Right lobe of liver (tissue), 6 donors: ENCODE measurements around the gene HOXD13. TPM values are rescaled to one million over a fixed set of nuclear protein-coding genes. Genes with fewer than 3 reads are reported as not detected.

ENCODE experiments used
- ATAC-seq, 4 donors: fragments of 200-7000 bp; cut with Tn5 transposase; one replicate each; pipeline ENCODE4 v1.9.1; 2020; ENCODE audit warnings: mild to moderate bottlenecking in 4 of 4, moderate library complexity in 4 of 4
- DNase-seq, 3 donors: peaks; one replicate each; pipeline ENCODE4 v3.0.0-alpha.2; 2020
- H3K27ac ChIP-seq, 3 donors: fragments of 200-600 bp; one replicate each; pipeline ENCODE4 v1.8.0; 2022
- H3K27me3 ChIP-seq, 2 donors: fragments of 200-600 bp; one replicate each; pipeline ENCODE4 v1.8.0; 2022
- H3K36me3 ChIP-seq, 4 donors: fragments of 200-600 bp; sonication (generic) in 1 of 4; one replicate each; pipeline versions ENCODE4 v1.5.1 to v1.8.0; 2017 to 2022; ENCODE audit warnings: control low read depth in 1 of 4
- H3K4me1 ChIP-seq, 4 donors: fragments of 200-600 bp; sonication (generic) in 1 of 4; one replicate each; pipeline versions ENCODE4 v1.5.1 to v1.8.0; 2017 to 2022; ENCODE audit warnings: control low read depth in 1 of 4
- H3K4me3 ChIP-seq, 3 donors: fragments of 200-600 bp; one replicate each; pipeline ENCODE4 v1.8.0; 2022
- H3K9me3 ChIP-seq, 4 donors: fragments of 200-600 bp; sonication (generic) in 1 of 4; one replicate each; pipeline versions ENCODE4 v1.5.1 to v1.8.0; 2017 to 2022; ENCODE audit warnings: control low read depth in 1 of 4
- POLR2A ChIP-seq: fragments of 450-650 bp; IDR thresholded peaks from one replicate; pipeline ENCODE4 v1.6.1; 2017; ENCODE audit warnings: antibody characterized with exemption, mild to moderate bottlenecking
- WGBS: methylation state at CpG from one replicate; pipeline ENCODE4 v1.1.6; 2018; ENCODE audit warnings: low coverage, low lambda C conversion rate; ENCODE audit not compliant: insufficient coverage; ENCODE audit errors: missing lambda C conversion rate; 5-methylcytosine and 5-hydroxymethylcytosine counted together
- intact Hi-C, 2 donors: fragments of 100-400 bp; cut with DNase I; formaldehyde crosslinking; loops; one replicate each; pipeline versions ENCODE4 v1.11.2 to v1.14.1; 2022
- total RNA-seq, 6 experiments: library from RNA; depleted of rRNA in 2 of 6; stranded (reverse); fragments of >200 nt in 2 of 6; fragmentation: NEBNext Ultra II Directional in 3 of 6; extraction: Animal tissue kit (Norgen Biotek cat#: 25700) in 3 of 6; gene quantifications; one replicate each; pipeline versions ENCODE4 v1.1.0 to v1.2.4, GENCODE V29; 2016 to 2023
- TF ChIP-seq, protein P1 (sequence below), 4 donors: fragments of 200-600 bp in 3 of 4; fragments of 450-650 bp in 1 of 4; IDR thresholded peaks; one replicate each; pipeline versions ENCODE4 v1.5.1 to v1.8.0; 2016 to 2022; ENCODE audit warnings: antibody characterized with exemption in 4 of 4, mild to moderate bottlenecking in 2 of 4
- donor health status: DM: no; HTN: yes; CAD: no.
- donor health status: DM: no; HTN: no; CAD: no.
- donor health status: DM: no; HTN: no; CAD: no.
- donor health status: DM: no; HTN: yes; CAD: no.
- donor health status: DM: no; HTN: yes; CAD: no.

The HOXD13 gene
- total RNA-seq, 6 experiments from 2014 or later = not detected

GRCh38 chr2:176088937-176089842 lies 3.3 kb upstream of the HOXD13 start:
- Histone ChIP-seq H3K27me3 (peaks cover 40 to 70% of the 10 kb centered on the region in 2 donors), H3K4me1 (peaks cover 0 to 16% (median 4%) of the 10 kb centered on the region in 4 donors), H3K4me3 (no peak overlapping the region), H3K27ac (no peak overlapping the region), H3K36me3 (no peaks in the 10 kb centered on the region), H3K9me3 (no peaks in the 10 kb centered on the region)
- no peak for DNase-seq
- TF ChIP-seq POLR2A = no peak
- TF ChIP-seq, protein P1, sequence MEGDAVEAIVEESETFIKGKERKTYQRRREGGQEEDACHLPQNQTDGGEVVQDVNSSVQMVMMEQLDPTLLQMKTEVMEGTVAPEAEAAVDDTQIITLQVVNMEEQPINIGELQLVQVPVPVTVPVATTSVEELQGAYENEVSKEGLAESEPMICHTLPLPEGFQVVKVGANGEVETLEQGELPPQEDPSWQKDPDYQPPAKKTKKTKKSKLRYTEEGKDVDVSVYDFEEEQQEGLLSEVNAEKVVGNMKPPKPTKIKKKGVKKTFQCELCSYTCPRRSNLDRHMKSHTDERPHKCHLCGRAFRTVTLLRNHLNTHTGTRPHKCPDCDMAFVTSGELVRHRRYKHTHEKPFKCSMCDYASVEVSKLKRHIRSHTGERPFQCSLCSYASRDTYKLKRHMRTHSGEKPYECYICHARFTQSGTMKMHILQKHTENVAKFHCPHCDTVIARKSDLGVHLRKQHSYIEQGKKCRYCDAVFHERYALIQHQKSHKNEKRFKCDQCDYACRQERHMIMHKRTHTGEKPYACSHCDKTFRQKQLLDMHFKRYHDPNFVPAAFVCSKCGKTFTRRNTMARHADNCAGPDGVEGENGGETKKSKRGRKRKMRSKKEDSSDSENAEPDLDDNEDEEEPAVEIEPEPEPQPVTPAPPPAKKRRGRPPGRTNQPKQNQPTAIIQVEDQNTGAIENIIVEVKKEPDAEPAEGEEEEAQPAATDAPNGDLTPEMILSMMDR (IDR thresholded peaks at IDR 0.05) = no peak
- WGBS = 7% methylated on average over 6 of the region's 6 CpGs
- ATAC-seq = no peak
- intact Hi-C loops = loop anchor here in 1 of 2 donors (10.0 kb wide), 1 partner anchor 404 kb away; no protein-coding TSS in a partner anchor

DNA sequence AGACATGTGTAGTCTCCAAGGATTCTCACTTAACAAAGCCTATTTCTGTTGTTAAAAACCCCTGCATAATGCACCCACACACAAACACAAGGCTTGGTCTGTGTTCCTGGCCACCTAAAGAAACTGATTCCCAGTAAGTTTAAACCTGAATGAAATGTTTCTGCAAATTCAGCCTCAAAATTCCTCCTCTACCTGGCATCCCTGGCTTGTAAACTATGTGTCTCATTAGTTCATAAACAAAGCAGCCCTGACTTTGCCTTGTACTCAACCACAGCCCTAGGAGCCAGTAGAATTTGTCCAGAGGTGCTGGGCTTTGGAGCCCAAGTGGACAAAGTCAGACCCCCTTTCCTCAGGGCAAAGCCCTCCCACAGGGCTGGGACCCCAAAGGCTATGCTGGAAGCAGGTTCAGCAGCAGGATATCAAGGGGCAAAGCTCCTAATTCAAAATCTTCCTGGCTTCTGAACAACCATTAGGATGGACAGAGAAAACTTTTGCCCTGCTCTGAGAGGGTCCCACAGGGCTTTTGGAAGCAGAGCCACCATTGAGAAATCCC lies 2.6 kb upstream of the HOXD13 start:
- Histone ChIP-seq H3K27me3 (peaks cover 40 to 74% of the 10 kb centered on the region in 2 donors), H3K4me3 (no peak overlapping the region), H3K4me1 (peaks cover 0 to 16% (median 4%) of the 10 kb centered on the region in 4 donors), H3K9me3 (no peaks in the 10 kb centered on the region), H3K36me3 (no peaks in the 10 kb centered on the region), H3K27ac (no peak overlapping the region)
- intact Hi-C loops = loop anchor here (10.0 kb wide), 2 partner anchors 405 to 735 kb away; no protein-coding TSS in a partner anchor
- no peak for ATAC-seq
- no peak for DNase-seq
- no peak for TF ChIP-seq POLR2A
- TF ChIP-seq, protein P1 (IDR thresholded peaks at IDR 0.05) = no peak

GRCh38 chr2:176090862-176091261 lies 1.7 kb upstream of the HOXD13 start:
- H3K9me3 ChIP-seq = no peaks in the 10 kb centered on the region
- DNase-seq (no peak), ATAC-seq (no peak)
- peaks cover 38 to 76% of the 10 kb centered on the region in 2 donors for H3K27me3 ChIP-seq
- H3K4me3 ChIP-seq = no peak overlapping the region
- intact Hi-C loops = loop anchor here in 1 of 2 donors (10.0 kb wide), 1 partner anchor 736 kb away; no protein-coding TSS in a partner anchor
- WGBS = 13% methylated on average over 5 of the region's 5 CpGs
- no peaks in the 10 kb centered on the region for H3K36me3 ChIP-seq
- TF ChIP-seq, protein P1 (IDR thresholded peaks at IDR 0.05) = no peak
- no peak for TF ChIP-seq POLR2A
- no peak overlapping the region for H3K27ac ChIP-seq
- peaks cover 0 to 16% (median 4%) of the 10 kb centered on the region in 4 donors for H3K4me1 ChIP-seq

DNA sequence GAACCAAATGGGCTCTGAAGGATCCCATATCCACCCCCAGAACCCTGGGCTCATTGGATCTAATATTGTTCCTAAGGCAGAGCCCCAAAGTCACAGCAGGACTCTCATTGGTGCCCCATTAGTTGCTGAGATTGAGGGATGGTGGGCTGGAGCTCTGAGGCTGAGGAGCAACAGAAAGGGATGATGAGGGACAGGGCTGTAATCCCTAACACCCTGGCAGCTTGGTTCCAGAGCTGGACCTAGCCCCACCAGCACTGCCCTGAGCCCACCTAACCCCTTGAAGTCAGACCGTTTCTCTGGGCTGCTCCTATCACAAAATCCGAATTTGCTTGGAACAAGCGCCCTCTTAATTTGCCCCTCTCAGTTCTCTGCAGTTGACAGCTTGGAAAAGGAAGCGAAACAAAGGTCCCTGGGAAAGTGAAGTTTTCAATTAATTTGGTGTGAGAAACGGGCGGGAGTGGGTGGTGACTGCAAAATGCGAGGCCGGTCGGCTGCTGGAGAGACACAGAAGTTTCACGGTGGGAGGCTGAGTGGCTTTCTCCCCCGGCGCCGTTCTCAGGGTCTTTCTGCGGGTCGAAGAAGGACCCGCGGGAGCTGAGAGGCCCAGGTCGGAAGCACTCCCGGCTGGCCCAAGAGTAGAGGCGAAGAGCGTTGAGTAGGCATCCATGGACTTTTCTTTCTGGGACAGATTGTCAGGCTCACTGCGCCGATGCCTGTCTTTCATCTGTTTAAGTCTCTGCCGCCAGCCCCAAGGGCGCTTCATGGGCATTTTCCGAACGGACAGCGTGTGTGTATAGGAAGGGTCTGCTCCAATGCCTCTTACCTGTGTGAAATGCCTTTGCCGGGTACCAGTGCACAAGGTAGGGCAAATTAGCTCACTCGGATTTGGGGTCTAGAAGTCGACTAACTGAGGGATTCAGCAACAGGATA lies 927 bp upstream of the HOXD13 start:
- ATAC-seq (no peak), DNase-seq (no peak)
- Histone ChIP-seq H3K9me3 (no peaks in the 10 kb centered on the region), H3K4me1 (peaks cover 0 to 21% (median 4%) of the 10 kb centered on the region in 4 donors), H3K27ac (no peak overlapping the region), H3K27me3 (peaks cover 34 to 84% of the 10 kb centered on the region in 2 donors), H3K36me3 (no peaks in the 10 kb centered on the region), H3K4me3 (no peak overlapping the region)
- intact Hi-C loops = loop anchor here in 1 of 2 donors (10.0 kb wide), 1 partner anchor 737 kb away; no protein-coding TSS in a partner anchor
- TF ChIP-seq, protein P1 (IDR thresholded peaks at IDR 0.05) = no peak
- no peak for TF ChIP-seq POLR2A
- 10% methylated on average over 23 of the region's 31 CpGs for WGBS
